ENCODE measurements around the gene CTNNA2. TPM values are rescaled to one million over a fixed set of nuclear protein-coding genes. Genes with fewer than 3 reads are reported as not detected.

Gene CTNNA2
- total and polyA plus RNA-seq, 9 of the 15 experiments (the other 6 are each of a cell fraction or from before 2014, with no cell fraction given), result 0.03 to 0.40 (median 0.15) TPM

DNA sequence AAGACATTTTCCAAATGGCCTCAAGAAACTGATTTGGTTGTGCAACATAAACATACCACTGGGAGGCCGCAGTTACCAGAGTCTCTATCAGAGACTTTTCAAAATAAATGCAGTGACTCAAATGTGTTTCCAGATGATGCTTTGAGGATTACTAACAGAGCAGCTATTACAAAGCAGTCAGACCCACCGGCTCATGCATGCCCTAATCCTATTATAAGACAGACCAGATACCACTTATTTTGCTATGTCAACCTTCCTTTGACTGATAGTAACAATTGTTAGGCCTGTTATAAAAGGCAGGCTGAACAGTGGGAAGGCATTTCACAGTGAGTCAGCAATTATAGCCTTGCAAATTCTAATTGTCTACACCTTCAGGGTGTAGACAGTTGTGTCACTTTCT, 574.0 kb downstream of the CTNNA2 start:
- no peaks in the 10 kb centered on the region for H3K36me3 ChIP-seq (ENCODE audit: control insufficient read depth, insufficient read depth, low read length)
- BruUV-seq (replicated peaks), result no TSS peak
- intact Hi-C loops (cut with micrococcal nuclease), result no loop called here
- no peaks in the 10 kb centered on the region for H3K27me3 ChIP-seq (ENCODE audit: control insufficient read depth in 2 of 2, insufficient read depth in 2 of 2, low read length in 2 of 2)
- peak overlapping the region; percentile 54; the same call in 1 of the 2 replicates for H2AFZ ChIP-seq (ENCODE audit: low read depth, low read length)
- H3K27ac ChIP-seq (ENCODE audit: extremely low read depth, low read depth, low read length), result 0 out of 3 replicates have a peak overlapping the region, but pooled peaks have one; percentile 32
- WGBS (ENCODE audit: insufficient coverage, low coverage, missing lambda C conversion rate), result 4% methylated on average over 2 of the region's 2 CpGs
- ATAC-seq (peak; percentile 81), DNase-seq (ENCODE audit: extremely low read depth in 1 of 4, low spot score in 3 of 4) (peak in 3 of 4 experiments; percentile 15 to 43 (median 26)), FAIRE-seq (peak; percentile 74)
- in situ Hi-C loops (cut with MboI), result no loop called here
- no peaks in the 10 kb centered on the region for H4K20me1 ChIP-seq (replicated peaks; ENCODE audit: control insufficient read depth, insufficient read depth, low read length)
- no peaks in the 10 kb centered on the region for H3K79me2 ChIP-seq (ENCODE audit: control insufficient read depth, insufficient read depth, low read length)
- H3K9me1 ChIP-seq (ENCODE audit: control insufficient read depth, insufficient read depth, low read length), result no peaks in the 10 kb centered on the region
- H3K9ac ChIP-seq (ENCODE audit: insufficient read depth in 1 of 2, low read depth in 2 of 2, low read length in 2 of 2), result no peak overlapping the region
- H3K4me3 ChIP-seq, result no peak overlapping the region
- H3K4me2 ChIP-seq (ENCODE audit: insufficient read depth, low read length), result peak overlapping the region; percentile 1; the same call in 1 of the 2 replicates
- no peaks in the 10 kb centered on the region for H3K9me3 ChIP-seq (replicated peaks; ENCODE audit: control insufficient read depth, insufficient read depth, low read depth, low read length)
- H3K4me1 ChIP-seq (replicated peaks in 1 of 2; ENCODE audit: control insufficient read depth in 2 of 2, insufficient read depth in 2 of 2, low read length in 2 of 2), result peaks cover 0 to 11% of the 10 kb centered on the region in 2 experiments; a peak in 2 of 5 replicates
- CTCF ChIA-PET (ENCODE audit: low intra/inter-chr PET ratio), result no interaction called here
- POLR2A ChIA-PET, result no interaction called here
- TF ChIP-seq C11orf30 (IDR thresholded peaks at IDR 0.05; ENCODE audit: low read depth) (peak; percentile 94), SRF (CRISPR knock-in tag; IDR thresholded peaks at IDR 0.05) (no peak), MAFF (IDR thresholded peaks at IDR 0.05; ENCODE audit: low read length) (peak; percentile 90), MYC (IDR thresholded peaks at IDR 0.05; ENCODE audit: low read depth, low read length) (no peak), MYC (CRISPR knock-in tag; IDR thresholded peaks at IDR 0.05; ENCODE audit: borderline replicate concordance, low read depth) (no peak), HINFP (tag; conservative IDR thresholded peaks at IDR 0.05; ENCODE audit: low read depth) (no peak), ZFP36 (IDR thresholded peaks at IDR 0.05; ENCODE audit: low read depth, low read length, partially characterized antibody) (no peak), SLC30A9 (CRISPR knock-in tag; IDR thresholded peaks at IDR 0.05) (no peak), DPF2 (IDR thresholded peaks at IDR 0.05) (0 out of 2 replicates have a peak, but pooled peaks have one; percentile 37), CEBPB (tag; IDR thresholded peaks at IDR 0.05) (peak; percentile 87), SREBF1 (IDR thresholded peaks at IDR 0.05; ENCODE audit: borderline replicate concordance, low read depth, low read length) (no peak), SOX6 (IDR thresholded peaks at IDR 0.05) (peak; percentile 56; the same call in 1 of the 2 replicates), CREB3L1 (IDR thresholded peaks at IDR 0.05; ENCODE audit: borderline replicate concordance, low read depth) (no peak), NFXL1 (CRISPR knock-in tag; IDR thresholded peaks at IDR 0.05) (no peak), KDM5B (IDR thresholded peaks at IDR 0.05; ENCODE audit: insufficient replicate concordance, low read depth, low read length) (no peak), JUN (IDR thresholded peaks at IDR 0.05; ENCODE audit: borderline replicate concordance, low read depth, low read length) (no peak), JUN (CRISPR knock-in tag; IDR thresholded peaks at IDR 0.05; ENCODE audit: borderline replicate concordance) (no peak), MAFG (tag; conservative IDR thresholded peaks at IDR 0.05) (peak; percentile 94), ZBTB7A (IDR thresholded peaks at IDR 0.05; ENCODE audit: borderline replicate concordance, control insufficient read depth, low read depth, low read length) (no peak), MAFK (IDR thresholded peaks at IDR 0.05; ENCODE audit: low read length) (peak; percentile 73; the same call in 1 of the 2 replicates), ZNF75A (CRISPR knock-in tag; IDR thresholded peaks at IDR 0.05) (no peak), FOS (IDR thresholded peaks at IDR 0.05; ENCODE audit: extremely low read depth, insufficient read length) (no peak)

Measured in K562 (cell line).